Measurements from ENCODE around the gene DESI2.

DNA sequence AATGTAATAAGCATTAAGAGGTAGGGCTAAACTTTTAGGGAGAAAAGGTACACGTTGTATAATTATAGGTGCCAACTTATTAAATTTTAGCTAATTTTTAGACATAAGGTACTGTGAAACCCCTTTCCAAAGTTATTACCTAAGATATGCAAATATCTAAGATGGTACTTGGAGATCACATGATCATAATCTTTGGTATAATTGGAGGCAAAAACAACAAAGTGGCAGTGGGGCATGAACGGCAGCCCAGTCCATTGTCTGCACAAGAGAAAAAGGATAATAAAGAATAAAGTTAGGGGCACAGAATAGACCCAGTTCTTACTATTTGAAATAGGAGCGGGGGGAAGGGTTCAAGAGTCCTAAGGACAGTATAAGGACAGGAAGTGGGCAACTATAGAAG, 51.2 kb downstream of the DESI2 start:
- TF ChIP-seq, protein P1, sequence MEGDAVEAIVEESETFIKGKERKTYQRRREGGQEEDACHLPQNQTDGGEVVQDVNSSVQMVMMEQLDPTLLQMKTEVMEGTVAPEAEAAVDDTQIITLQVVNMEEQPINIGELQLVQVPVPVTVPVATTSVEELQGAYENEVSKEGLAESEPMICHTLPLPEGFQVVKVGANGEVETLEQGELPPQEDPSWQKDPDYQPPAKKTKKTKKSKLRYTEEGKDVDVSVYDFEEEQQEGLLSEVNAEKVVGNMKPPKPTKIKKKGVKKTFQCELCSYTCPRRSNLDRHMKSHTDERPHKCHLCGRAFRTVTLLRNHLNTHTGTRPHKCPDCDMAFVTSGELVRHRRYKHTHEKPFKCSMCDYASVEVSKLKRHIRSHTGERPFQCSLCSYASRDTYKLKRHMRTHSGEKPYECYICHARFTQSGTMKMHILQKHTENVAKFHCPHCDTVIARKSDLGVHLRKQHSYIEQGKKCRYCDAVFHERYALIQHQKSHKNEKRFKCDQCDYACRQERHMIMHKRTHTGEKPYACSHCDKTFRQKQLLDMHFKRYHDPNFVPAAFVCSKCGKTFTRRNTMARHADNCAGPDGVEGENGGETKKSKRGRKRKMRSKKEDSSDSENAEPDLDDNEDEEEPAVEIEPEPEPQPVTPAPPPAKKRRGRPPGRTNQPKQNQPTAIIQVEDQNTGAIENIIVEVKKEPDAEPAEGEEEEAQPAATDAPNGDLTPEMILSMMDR (conservative IDR thresholded peaks at IDR 0.05; ENCODE audit: low read depth, low read length) = no peak
- no peak for TF ChIP-seq EZH2 (IDR thresholded peaks at IDR 0.05; ENCODE audit: low read length, unreplicated experiment)
- TF ChIP-seq EZH2phosphoT487 (IDR thresholded peaks at IDR 0.05; ENCODE audit: borderline replicate concordance, low read length) = no peak

Data from PC-3 (cell line).